NCI-H2196 treated with DMSO at 0.1 percent for 48 hours (cell line): ENCODE results near the gene JAG1.
"Not testable (repeated sequence)": the region's sequence is repeated elsewhere in the genome, so short reads cannot be mapped to it uniquely, and the experiment has no call there.

Experiments
- DNase-seq: peaks from one replicate; lab custom pipeline; 2025; ENCODE audit not compliant: unreplicated experiment; lab: John Stamatoyannopoulos, UW

JAG1 gene

GRCh38 chr20:10613911-10614310 is 59.9 kb downstream of the JAG1 start:
- no peak for DNase-seq

GRCh38 chr20:10613426-10613825 is 60.4 kb downstream of the JAG1 start:
- not testable (repeated sequence) for DNase-seq

GRCh38 chr20:10611357-10611756 is 62.4 kb downstream of the JAG1 start:
- no peak for DNase-seq

- DNase-seq, result no peak
Measured at GRCh38 chr20:10610251-10610650, 63.5 kb downstream of the JAG1 start.

- no peak for DNase-seq
Measured at GRCh38 chr20:10609770-10610169, 64.0 kb downstream of the JAG1 start.

GRCh38 chr20:10609276-10609675 is 64.5 kb downstream of the JAG1 start:
- DNase-seq, result no peak

- no peak for DNase-seq
Measured at GRCh38 chr20:10605547-10606195, 68.1 kb downstream of the JAG1 start.

- DNase-seq, result no peak
Measured at GRCh38 chr20:10604865-10605440, 68.8 kb downstream of the JAG1 start.

- no peak for DNase-seq
Measured at GRCh38 chr20:10603971-10604864, 69.6 kb downstream of the JAG1 start.

- no peak for DNase-seq
Measured at GRCh38 chr20:10603378-10603777, 70.4 kb downstream of the JAG1 start.

- no peak for DNase-seq
Measured at GRCh38 chr20:10602221-10602871, 71.5 kb downstream of the JAG1 start.

- no peak for DNase-seq
Measured at GRCh38 chr20:10597637-10598036, 76.2 kb downstream of the JAG1 start.

GRCh38 chr20:10596710-10597121 is 77.1 kb downstream of the JAG1 start:
- DNase-seq, result no peak

GRCh38 chr20:10595985-10596384 is 77.8 kb downstream of the JAG1 start:
- no peak for DNase-seq

GRCh38 chr20:10595266-10595665 is 78.5 kb downstream of the JAG1 start:
- DNase-seq, result no peak

GRCh38 chr20:10594296-10594868 is 79.4 kb downstream of the JAG1 start:
- DNase-seq, result no peak

- DNase-seq, result no peak
Measured at GRCh38 chr20:10591946-10592521, 81.8 kb downstream of the JAG1 start.

GRCh38 chr20:10590950-10591671 is 82.7 kb downstream of the JAG1 start:
- DNase-seq, result no peak

- not testable (repeated sequence) for DNase-seq
Measured at GRCh38 chr20:10590446-10590845, 83.4 kb downstream of the JAG1 start.
